ENCODE data around the gene DEFB121. TPM values are rescaled to one million over a fixed set of nuclear protein-coding genes. Genes with fewer than 3 reads are reported as not detected.
A peak's percentile ranks its signal among the peaks of the same experiment; 100 is the strongest.
"Not testable (repeated sequence)": the region's sequence is repeated elsewhere in the genome, so short reads cannot be mapped to it uniquely, and the experiment has no call there.

Gene DEFB121
- polyA plus RNA-seq, 2 of the 4 experiments (the other 2 are of a cell fraction), result not detected

- TF ChIP-seq BHLHE40 (IDR thresholded peaks at IDR 0.05; ENCODE audit: low read depth, low read length) (no peak), ZC3H11A (IDR thresholded peaks at IDR 0.05) (no peak), PBX3 (IDR thresholded peaks at IDR 0.05) (no peak), CHD4 (IDR thresholded peaks at IDR 0.05; ENCODE audit: borderline replicate concordance) (no peak), KDM5A (IDR thresholded peaks at IDR 0.05) (no peak), POLR2AphosphoS2 (conservative IDR thresholded peaks at IDR 0.05; ENCODE audit: low read length) (no peak)
- Histone ChIP-seq H3K27ac (no peak within 1 kb of the TSS), H3K4me1 (no peaks in the 10 kb centered on the region), H3K4me3 (no peak within 1 kb of the TSS), H3K9me3 (no peaks in the 10 kb centered on the region), H3K4me2 (no peak within 1 kb of the TSS)
- 18% methylated on average over 2 of the region's 2 CpGs for WGBS (ENCODE audit: missing lambda C conversion rate)
- ChIA-PET CTCF (interaction anchor here (1.2 kb wide), 1 partner anchor 13 kb away, joined by 3 read pairs; no protein-coding TSS in a partner anchor), POLR2A (no interaction called here)
- FAIRE-seq (no peak), ATAC-seq (peak in 1 of 2 experiments; percentile 43; a peak in 2 of 6 replicates), DNase-seq (ENCODE audit: low read depth in 1 of 2, low spot score in 1 of 2) (no peak)
Observed at GRCh38 chr20:31368301-31368700, 37.7 kb downstream of the DEFB121 start, which contains the start of gene DEFB118. Gene DEFB118 (plus strand): TSS chr20:31368601. CDS start chr20:31368651, 50 bp downstream.

GRCh38 chr20:31364272-31364671 lies 41.7 kb downstream of the DEFB121 start:
- H3K4me2 ChIP-seq; DNase-seq (ENCODE audit: low read depth in 1 of 2, low spot score in 1 of 2); H3K4me1 ChIP-seq; CTCF ChIA-PET; ATAC-seq; FAIRE-seq; H3K9me3 ChIP-seq; H3K27ac ChIP-seq; POLR2A ChIA-PET; H3K4me3 ChIP-seq: not testable (repeated sequence)
- WGBS (ENCODE audit: missing lambda C conversion rate), result 17% methylated on average over 5 of the region's 5 CpGs
- peak; percentile 47 for TF ChIP-seq CHD2 (IDR thresholded peaks at IDR 0.05; ENCODE audit: low read length, partially characterized antibody)

GRCh38 chr20:31363295-31363694 lies 42.7 kb downstream of the DEFB121 start:
- H3K9me3 ChIP-seq, result no peaks in the 10 kb centered on the region
- H3K4me2 ChIP-seq, result no peak overlapping the region
- no peak overlapping the region for H3K27ac ChIP-seq
- ATAC-seq (no peak), DNase-seq (ENCODE audit: low read depth in 1 of 2, low spot score in 1 of 2) (no peak), FAIRE-seq (no peak)
- WGBS (ENCODE audit: missing lambda C conversion rate), result 2% methylated on average over 4 of the region's 4 CpGs
- ChIA-PET POLR2A (no interaction called here), CTCF (no interaction called here)
- TF ChIP-seq ZC3H11A (IDR thresholded peaks at IDR 0.05), result no peak
- no peak for TF ChIP-seq ELK1 (IDR thresholded peaks at IDR 0.05; ENCODE audit: low read depth, low read length)
- TF ChIP-seq RCOR1 (IDR thresholded peaks at IDR 0.05; ENCODE audit: low read depth, low read length), result no peak
- TF ChIP-seq ZSCAN20 (CRISPR knock-in tag; IDR thresholded peaks at IDR 0.05), result no peak
- TF ChIP-seq ZNF302 (CRISPR knock-in tag; IDR thresholded peaks at IDR 0.05), result no peak
- TF ChIP-seq GATA3 (IDR thresholded peaks at IDR 0.05; ENCODE audit: borderline replicate concordance), result no peak
- TF ChIP-seq RAD21 (conservative IDR thresholded peaks at IDR 0.05 in 1 of 2, IDR thresholded peaks at IDR 0.05 in 1 of 2), result no peak
- peak; percentile 23 for TF ChIP-seq MAFK (IDR thresholded peaks at IDR 0.05; ENCODE audit: partially characterized antibody)
- no peaks in the 10 kb centered on the region for H3K4me1 ChIP-seq
- no peak overlapping the region for H3K4me3 ChIP-seq

GRCh38 chr20:31355981-31356380 lies 50.0 kb downstream of the DEFB121 start:
- H3K9me3 ChIP-seq, result no peaks in the 10 kb centered on the region
- FAIRE-seq (no peak), ATAC-seq (no peak), DNase-seq (ENCODE audit: low read depth in 1 of 2, low spot score in 1 of 2) (no peak)
- POLR2A ChIA-PET, result no interaction called here
- H3K4me1 ChIP-seq, result no peaks in the 10 kb centered on the region
- CTCF ChIA-PET, result interaction anchor here (1.1 kb wide), 1 partner anchor 9 kb away, joined by 3 read pairs; no protein-coding TSS in a partner anchor
- WGBS (ENCODE audit: missing lambda C conversion rate), result 0% methylated on average over 1 of the region's 1 CpG
- no peak overlapping the region for H3K27ac ChIP-seq
- TF ChIP-seq BHLHE40 (IDR thresholded peaks at IDR 0.05; ENCODE audit: low read depth, low read length), result no peak
- no peak for TF ChIP-seq JUNB (IDR thresholded peaks at IDR 0.05)
- no peak for TF ChIP-seq MAZ (IDR thresholded peaks at IDR 0.05; ENCODE audit: borderline replicate concordance, low read depth, low read length)
- no peak for TF ChIP-seq RNF2 (IDR thresholded peaks at IDR 0.05; ENCODE audit: borderline replicate concordance, low read depth)
- TF ChIP-seq HES2 (IDR thresholded peaks at IDR 0.05), result no peak
- no peak for TF ChIP-seq CBX8 (IDR thresholded peaks at IDR 0.05)
- TF ChIP-seq NFE2L2 (conservative IDR thresholded peaks at IDR 0.05; ENCODE audit: low read length), result no peak
- no peak for TF ChIP-seq FOSL2 (IDR thresholded peaks at IDR 0.05)
- TF ChIP-seq FOSL2 (CRISPR knock-in tag; IDR thresholded peaks at IDR 0.05), result no peak
- TF ChIP-seq E2F6 (IDR thresholded peaks at IDR 0.05; ENCODE audit: borderline replicate concordance, low read depth), result no peak
- TF ChIP-seq SMC3 (IDR thresholded peaks at IDR 0.05), result no peak
- TF ChIP-seq FOSB (CRISPR knock-in tag; IDR thresholded peaks at IDR 0.05), result no peak
- TF ChIP-seq GATA3 (IDR thresholded peaks at IDR 0.05; ENCODE audit: borderline replicate concordance), result no peak
- TF ChIP-seq FOXS1 (CRISPR knock-in tag; IDR thresholded peaks at IDR 0.05), result no peak
- no peak for TF ChIP-seq EHF (CRISPR knock-in tag; IDR thresholded peaks at IDR 0.05)
- TF ChIP-seq HOXB13 (CRISPR knock-in tag; IDR thresholded peaks at IDR 0.05; ENCODE audit: low read depth), result no peak
- no peak for TF ChIP-seq CEBPB (IDR thresholded peaks at IDR 0.05)
- TF ChIP-seq HEYL (CRISPR knock-in tag; IDR thresholded peaks at IDR 0.05), result no peak
- no peak for TF ChIP-seq KDM5A (IDR thresholded peaks at IDR 0.05)
- no peak for TF ChIP-seq NR3C1 (IDR thresholded peaks at IDR 0.05)
- TF ChIP-seq PHF8 (IDR thresholded peaks at IDR 0.05; ENCODE audit: borderline replicate concordance, low read depth), result no peak
- no peak overlapping the region for H3K4me2 ChIP-seq
- H3K4me3 ChIP-seq, result no peak overlapping the region
